ENCODE results near the gene CREBBP.

The CREBBP gene

DNA sequence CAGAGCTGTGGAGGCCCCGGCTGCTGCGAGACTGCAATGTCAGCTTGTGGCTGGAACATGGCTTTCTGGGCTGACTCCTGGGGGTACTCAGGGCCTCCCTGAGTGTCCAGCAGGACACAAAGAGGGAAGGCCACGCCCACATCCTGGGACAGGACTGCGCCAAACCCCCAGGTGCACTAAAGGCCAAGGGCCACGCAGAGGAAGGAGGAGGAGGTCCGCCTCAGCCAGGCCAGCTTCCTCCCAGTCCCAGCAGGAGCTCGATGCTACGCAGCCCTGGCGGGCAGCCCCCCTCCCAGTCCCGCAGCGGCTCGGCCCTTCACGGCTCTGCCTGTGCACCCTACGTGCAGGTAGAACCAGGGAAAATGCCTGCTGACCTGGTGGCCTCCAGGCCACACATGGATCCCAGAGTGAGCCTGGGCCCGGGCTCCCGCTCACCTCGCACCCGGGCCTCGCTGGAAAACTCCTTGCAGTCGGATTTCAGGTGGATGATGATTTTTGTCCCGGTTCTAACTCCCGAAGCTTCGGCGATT lies 204.8 kb downstream of the CREBBP start:
- H3K27ac ChIP-seq = no peak overlapping the region
- no peak for DNase-seq
- H3K27me3 ChIP-seq (ENCODE audit: insufficient read depth, low read depth, severe bottlenecking) = no peaks in the 10 kb centered on the region
- no peak overlapping the region for H3K4me3 ChIP-seq (ENCODE audit: low read depth, low read length)
- H3K36me3 ChIP-seq = peaks cover 92% of the 10 kb centered on the region
- TF ChIP-seq CTCF (IDR thresholded peaks at IDR 0.05; ENCODE audit: low read depth, low read length) = no peak
- H3K9me3 ChIP-seq (ENCODE audit: severe bottlenecking) = no peaks in the 10 kb centered on the region

Measured in WERI-Rb-1 (cell line).